Neural cell (in vitro differentiated cells): ENCODE data around the gene UNC5C. TPM values are rescaled to one million over a fixed set of nuclear protein-coding genes. Genes with fewer than 3 reads are reported as not detected.

Experiments used
- H2AFZ ChIP-seq: fragments of 200-600, 300-800 bp; sonication (generic), shearing (Covaris generic); 2 replicates; pipeline ENCODE4 v1.6.0; 2014; ENCODE audit warnings: low read depth, mild to moderate bottlenecking, antibody characterized with exemption, low read length, moderate library complexity
- H3F3A ChIP-seq: fragments of 200-600 bp; shearing (Covaris generic); 2 replicates; pipeline ENCODE4 v1.6.1; 2016; ENCODE audit warnings: mild to moderate bottlenecking, moderate library complexity, mixed read lengths, antibody characterized with exemption, low read length; ENCODE audit not compliant: insufficient read depth, poor library complexity, severe bottlenecking
- H3K27ac ChIP-seq: fragments of 200-600, 300-800 bp; sonication (generic), shearing (Covaris generic); 2 replicates; pipeline ENCODE4 v1.5.1; 2014; ENCODE audit warnings: mild to moderate bottlenecking, low read length, moderate library complexity
- H3K27me3 ChIP-seq: fragments of 300-800, 200-600 bp; sonication (generic), shearing (Covaris generic); 2 replicates; pipeline ENCODE4 v1.6.0; 2014; ENCODE audit warnings: mild to moderate bottlenecking, low read depth, low read length, moderate library complexity; ENCODE audit not compliant: insufficient read depth
- H3K36me3 ChIP-seq: fragments of 300-800, 200-600 bp; sonication (generic), shearing (Covaris generic); 2 replicates; pipeline ENCODE4 v1.5.1; 2014; ENCODE audit warnings: mild to moderate bottlenecking, antibody characterized with exemption, low read length, moderate library complexity; ENCODE audit not compliant: insufficient read depth
- H3K4me2 ChIP-seq: fragments of 300-800, 200-600 bp; sonication (generic), shearing (Covaris generic); 2 replicates; pipeline ENCODE4 v1.6.0; 2014; ENCODE audit warnings: mild to moderate bottlenecking, low read length
- H3K4me3 ChIP-seq: fragments of 300-800, 200-600 bp; sonication (generic), shearing (Covaris generic); 2 replicates; pipeline ENCODE4 v1.5.1; 2014; ENCODE audit warnings: mild to moderate bottlenecking, low read length, moderate library complexity
- H3K79me2 ChIP-seq: fragments of 200-600 bp; shearing (Covaris generic); replicated peaks from 2 replicates; pipeline ENCODE4 v1.6.0; 2014; ENCODE audit warnings: mild to moderate bottlenecking, low read length, moderate library complexity; ENCODE audit not compliant: insufficient read depth
- H3K9ac ChIP-seq: fragments of 300-800, 200-600 bp; sonication (generic), shearing (Covaris generic); 2 replicates; pipeline ENCODE4 v1.6.1; 2016; ENCODE audit warnings: mild to moderate bottlenecking, low read length, mixed read lengths
- H3K9me2 ChIP-seq: fragments of 200-600 bp; shearing (Covaris generic); 2 replicates; pipeline ENCODE4 v1.6.1; 2016; ENCODE audit warnings: mild to moderate bottlenecking, low read length, mixed read lengths; ENCODE audit not compliant: insufficient read depth
- H3K9me3 ChIP-seq: fragments of 200-600, 300-800 bp; sonication (generic), shearing (Covaris generic); 2 replicates; pipeline ENCODE4 v1.6.1; 2016; ENCODE audit warnings: mild to moderate bottlenecking, mixed run types, low read length, moderate library complexity, mixed read lengths
- H4K20me1 ChIP-seq: fragments of 200-600 bp; shearing (Covaris generic); 2 replicates; pipeline ENCODE4 v1.6.1; 2016; ENCODE audit warnings: mild to moderate bottlenecking, mixed run types; ENCODE audit not compliant: insufficient read depth
- CTCF ChIP-seq: fragments of 450-650 bp; IDR thresholded peaks from 2 replicates; pipeline ENCODE4 v1.5.1; 2014; ENCODE audit warnings: antibody characterized with exemption, mild to moderate bottlenecking, moderate library complexity; ENCODE audit not compliant: poor library complexity, severe bottlenecking
- EP300 ChIP-seq: fragments of 450-650 bp; conservative IDR thresholded peaks from 2 replicates; pipeline ENCODE4 v1.6.1; 2014; ENCODE audit warnings: antibody characterized with exemption, mild to moderate bottlenecking, moderate library complexity; ENCODE audit not compliant: poor library complexity, severe bottlenecking
- EZH2 ChIP-seq: fragments of 200-600, 300-800 bp; shearing (Covaris generic), sonication (generic); IDR thresholded peaks from 2 replicates; pipeline ENCODE4 v1.6.1; 2014; ENCODE audit warnings: antibody characterized with exemption, low read length, borderline replicate concordance, mild to moderate bottlenecking; ENCODE audit not compliant: insufficient read depth, poor library complexity, severe bottlenecking
- MXI1 ChIP-seq: fragments of 450-650 bp; conservative IDR thresholded peaks from 2 replicates; pipeline ENCODE4 v1.6.1; 2014; ENCODE audit warnings: antibody characterized with exemption, mild to moderate bottlenecking; ENCODE audit not compliant: poor library complexity, severe bottlenecking
- POLR2AphosphoS5 ChIP-seq: IDR thresholded peaks from 2 replicates; pipeline ENCODE4 v1.6.1; 2012
- RAD21 ChIP-seq: fragments of 450-650 bp; conservative IDR thresholded peaks from 2 replicates; pipeline ENCODE4 v1.6.1; 2014; ENCODE audit warnings: antibody characterized with exemption, mild to moderate bottlenecking, moderate library complexity
- REST ChIP-seq: IDR thresholded peaks from 2 replicates; pipeline ENCODE4 v1.6.1; 2012; ENCODE audit warnings: borderline replicate concordance
- SMC3 ChIP-seq: fragments of 450-650 bp; conservative IDR thresholded peaks from 2 replicates; pipeline ENCODE4 v1.6.1; 2014; ENCODE audit warnings: antibody characterized with exemption, mild to moderate bottlenecking, moderate library complexity; ENCODE audit not compliant: poor library complexity
- TAF1 ChIP-seq: IDR thresholded peaks from 2 replicates; pipeline ENCODE4 v1.6.1; 2012; ENCODE audit warnings: low read depth
- polyA plus RNA-seq: library from polyadenylated mRNA; depleted of rRNA; stranded (reverse); fragments of >200 nt; gene quantifications from 2 replicates; pipeline ENCODE4 v1.2.3, GENCODE V29; 2014

The UNC5C gene
- polyA plus RNA-seq, 1 donor from 2014 or later, result 0.56 TPM

GRCh38 chr4:95267081-95267480 lies 281.7 kb downstream of the UNC5C start:
- Histone ChIP-seq H2AFZ (no peak overlapping the region), H3F3A (no peaks in the 10 kb centered on the region), H3K36me3 (no peaks in the 10 kb centered on the region), H3K79me2 (no peaks in the 10 kb centered on the region), H3K27me3 (no peaks in the 10 kb centered on the region), H3K9me2 (no peaks in the 10 kb centered on the region), H3K9ac (no peak overlapping the region), H3K9me3 (no peaks in the 10 kb centered on the region), H3K4me3 (no peak overlapping the region), H4K20me1 (no peaks in the 10 kb centered on the region), H3K4me2 (no peak overlapping the region), H3K27ac (no peak overlapping the region)
- no peak for TF ChIP-seq MXI1
- no peak for TF ChIP-seq TAF1
- TF ChIP-seq POLR2AphosphoS5, result no peak
- TF ChIP-seq EZH2, result no peak
- no peak for TF ChIP-seq EP300
- no peak for TF ChIP-seq SMC3
- TF ChIP-seq CTCF, result no peak
- no peak for TF ChIP-seq RAD21
- no peak for TF ChIP-seq REST

- Histone ChIP-seq H3K36me3 (no peaks in the 10 kb centered on the region), H3K9me2 (no peaks in the 10 kb centered on the region), H4K20me1 (no peaks in the 10 kb centered on the region), H3K9ac (no peak overlapping the region), H2AFZ (no peak overlapping the region), H3K9me3 (no peaks in the 10 kb centered on the region), H3K27me3 (no peaks in the 10 kb centered on the region), H3K27ac (no peak overlapping the region), H3K79me2 (no peaks in the 10 kb centered on the region), H3F3A (no peaks in the 10 kb centered on the region), H3K4me3 (no peak overlapping the region), H3K4me2 (no peak overlapping the region)
- TF ChIP-seq RAD21 (no peak), CTCF (no peak), SMC3 (no peak), EZH2 (no peak), TAF1 (no peak), POLR2AphosphoS5 (no peak), EP300 (no peak), REST (no peak), MXI1 (no peak)
Measured at GRCh38 chr4:95265814-95266740, 282.7 kb downstream of the UNC5C start.
